OCI-LY7 (cell line): Measurements from ENCODE around the gene GPR89A.

Experiments used
- CTCF ChIP-seq: fragments of 200-600 bp; sonication (generic); conservative IDR thresholded peaks from 2 replicates; pipeline ENCODE4 v1.5.1; 2014; ENCODE audit warnings: mild to moderate bottlenecking, antibody characterized with exemption, low read length, moderate library complexity, mixed read lengths
- EZH2phosphoT487 ChIP-seq: fragments of 200-600 bp; sonication (generic); IDR thresholded peaks from 2 replicates; pipeline ENCODE4 v1.6.1; 2018; ENCODE audit warnings: low read depth, borderline replicate concordance, mild to moderate bottlenecking, mixed run types, antibody characterized with exemption, low read length, moderate library complexity, mixed read lengths

GRCh38 chr1:145706086-145706664 lies 98.4 kb downstream of the GPR89A start:
- TF ChIP-seq CTCF (no peak), EZH2phosphoT487 (no peak)
